Testis (tissue), 2 donors: Measurements from ENCODE around the gene PSD4.

Experiments
- CTCF ChIP-seq, 3 experiments: fragments of 450-650 bp in 2 of 3; fragments of 200-600 bp in 1 of 3; sonication (generic) in 1 of 3; IDR thresholded peaks; one replicate each; pipeline ENCODE4 v1.5.1; 2016 to 2019; ENCODE audit warnings: antibody characterized with exemption in 3 of 3, mild to moderate bottlenecking in 2 of 3, moderate library complexity in 1 of 3
- POLR2A ChIP-seq: fragments of 450-650 bp; IDR thresholded peaks from one replicate; pipeline ENCODE4 v1.6.1; 2017; ENCODE audit warnings: antibody characterized with exemption, mild to moderate bottlenecking, moderate library complexity

GRCh38 chr2:113149553-113150257 is 24.1 kb upstream of the PSD4 start:
- no peak for TF ChIP-seq CTCF (IDR thresholded peaks at IDR 0.05)
- no peak for TF ChIP-seq POLR2A
